A549 (cell line): ENCODE data around the gene HS6ST2. TPM values are rescaled to one million over a fixed set of nuclear protein-coding genes. Genes with fewer than 3 reads are reported as not detected.

Experiments
- ATAC-seq, 2 experiments: fragments of 200-7000 bp in 1 of 2; fragments of >200 bp in 1 of 2; cut with Nextera tagmentation in 1 of 2; cut with Tn5 transposase in 1 of 2; 3 replicates each; pipeline versions ENCODE4 v1.8.0 to v1.9.1; 2018 to 2020; ENCODE audit warnings: mild to moderate bottlenecking in 1 of 2, moderate library complexity in 1 of 2
- CTCF ChIA-PET: fragments of 300-600 bp; sonication (Branson Sonifier 250); formaldehyde crosslinking; extraction: SDS; loops from one replicate; lab custom pipeline; 2021; ENCODE audit warnings: antibody characterized with exemption, inconsistent platforms; lab: Yijun Ruan, JAX
- POLR2A ChIA-PET: fragments of 350-600 bp; formaldehyde crosslinking; extraction: SDS; loops from one replicate; lab custom pipeline; 2021; ENCODE audit warnings: antibody characterized with exemption, inconsistent platforms; lab: Yijun Ruan, JAX
- DNase-seq, 2 experiments: peaks; one replicate each; pipeline versions ENCODE4 v3.0.0 to v3.0.0-alpha.2; 2011 to 2016; ENCODE audit warnings: low read depth in 1 of 2, low spot score in 1 of 2
- FAIRE-seq: peaks from 2 replicates; lab custom pipeline; 2011; peaks lifted over from hg19 to GRCh38; lab: Jason Lieb, UNC
- H3K27ac ChIP-seq, 2 experiments: fragments of >200 bp; sonication (Bioruptor Twin); formaldehyde crosslinking; 3 replicates each; pipeline ENCODE4 v1.5.1; 2016 to 2017
- H3K4me1 ChIP-seq: fragments of >200 bp; sonication (Bioruptor Twin); formaldehyde crosslinking; 3 replicates; pipeline ENCODE4 v1.6.1; 2016
- H3K4me2 ChIP-seq: fragments of >200 bp; sonication (Bioruptor Twin); formaldehyde crosslinking; 3 replicates; pipeline ENCODE4 v1.6.1; 2016
- H3K4me3 ChIP-seq: fragments of >200 bp; sonication (Bioruptor Twin); formaldehyde crosslinking; 3 replicates; pipeline ENCODE4 v1.5.1; 2016
- H3K9me3 ChIP-seq: fragments of >200 bp; sonication (Bioruptor Twin); formaldehyde crosslinking; 3 replicates; pipeline ENCODE4 v1.6.1; 2016
- BHLHE40 ChIP-seq: IDR thresholded peaks from 2 replicates; pipeline ENCODE4 v1.6.1; 2012; ENCODE audit warnings: low read depth, low read length, inconsistent platforms
- CBX8 ChIP-seq: fragments of 200-600 bp; sonication (generic); IDR thresholded peaks from 2 replicates; pipeline ENCODE4 v1.6.1; 2016
- CTCF ChIP-seq: fragments of >200 bp; sonication (Bioruptor Twin); formaldehyde crosslinking; IDR thresholded peaks from 3 replicates; pipeline ENCODE4 v1.5.1; 2016
- E2F6 ChIP-seq: IDR thresholded peaks from 2 replicates; pipeline ENCODE4 v1.6.1; 2012; ENCODE audit warnings: low read depth, borderline replicate concordance
- EHMT2 ChIP-seq: fragments of 200-600 bp; sonication (generic); IDR thresholded peaks from 2 replicates; pipeline ENCODE4 v1.6.1; 2016; ENCODE audit warnings: antibody characterized with exemption, low read depth, mild to moderate bottlenecking, moderate library complexity
- ESRRA ChIP-seq: fragments of 150-350 bp; IDR thresholded peaks from 2 replicates; pipeline ENCODE4 v1.6.1; 2014; ENCODE audit warnings: mild to moderate bottlenecking, low read length, borderline replicate concordance
- FOXS1 ChIP-seq: fragments of 250-450 bp; sonication (Bioruptor Pico); IDR thresholded peaks from 2 replicates; pipeline ENCODE4 v1.5.0; 2020; ENCODE audit warnings: mild to moderate bottlenecking, moderate library complexity
- HDAC2 ChIP-seq: fragments of 200-600 bp; sonication (generic); IDR thresholded peaks from 2 replicates; pipeline ENCODE4 v1.6.1; 2016
- HES2 ChIP-seq: fragments of >200 bp; sonication (Bioruptor Twin); formaldehyde crosslinking; IDR thresholded peaks from 2 replicates; pipeline ENCODE4 v1.6.1; 2016
- HEYL ChIP-seq: fragments of 250-450 bp; sonication (Bioruptor Pico); IDR thresholded peaks from 2 replicates; pipeline ENCODE4 v1.8.0; 2021; ENCODE audit warnings: mild to moderate bottlenecking, moderate library complexity
- HOXA7 ChIP-seq: fragments of 250-450 bp; sonication (Bioruptor Pico); IDR thresholded peaks from 2 replicates; pipeline ENCODE4 v1.5.0; 2020; ENCODE audit warnings: mild to moderate bottlenecking, moderate library complexity
- HOXB5 ChIP-seq: fragments of 250-450 bp; sonication (Bioruptor Pico); IDR thresholded peaks from 2 replicates; pipeline ENCODE4 v1.5.0; 2020; ENCODE audit warnings: mild to moderate bottlenecking, moderate library complexity
- JUNB ChIP-seq: fragments of >200 bp; sonication (Bioruptor Twin); formaldehyde crosslinking; IDR thresholded peaks from 2 replicates; pipeline ENCODE4 v1.6.1; 2016
- KDM5A ChIP-seq: fragments of 200-600 bp; sonication (generic); IDR thresholded peaks from 2 replicates; pipeline ENCODE4 v1.6.1; 2016; ENCODE audit warnings: antibody characterized with exemption, mild to moderate bottlenecking
- NR3C1 ChIP-seq: fragments of >200 bp; sonication (Bioruptor Twin); formaldehyde crosslinking; IDR thresholded peaks from 3 replicates; pipeline ENCODE4 v1.6.1; 2017
- POLR2AphosphoS2 ChIP-seq: conservative IDR thresholded peaks from 2 replicates; pipeline ENCODE4 v1.6.1; 2012; ENCODE audit warnings: low read length, improper control_type of control experiment, inconsistent platforms
- RARB ChIP-seq: fragments of 250-450 bp; sonication (Bioruptor Pico); IDR thresholded peaks from 2 replicates; pipeline ENCODE4 v1.8.0; 2021; ENCODE audit warnings: mild to moderate bottlenecking, moderate library complexity
- RFX5 ChIP-seq: fragments of 450-650 bp; IDR thresholded peaks from 2 replicates; pipeline ENCODE4 v1.7.1; 2014; ENCODE audit warnings: antibody characterized with exemption, mild to moderate bottlenecking, moderate library complexity
- SMC3 ChIP-seq: fragments of >200 bp; sonication (Bioruptor Twin); formaldehyde crosslinking; IDR thresholded peaks from 3 replicates; pipeline ENCODE4 v1.6.1; 2018; ENCODE audit warnings: inconsistent platforms
- ZNF302 ChIP-seq: fragments of 250-450 bp; sonication (Bioruptor Pico); IDR thresholded peaks from 2 replicates; pipeline ENCODE4 v1.9.0; 2021; ENCODE audit warnings: inconsistent platforms, mild to moderate bottlenecking, moderate library complexity
- WGBS: methylation state at CpG from one replicate; pipeline ENCODE4 v1.1.6; 2017; ENCODE audit errors: missing lambda C conversion rate; 5-methylcytosine and 5-hydroxymethylcytosine counted together
- polyA plus RNA-seq, 4 experiments: library from polyadenylated mRNA; depleted of rRNA in 3 of 4; stranded (reverse); fragments of >200 nt; fragmentation: RNase III in 1 of 4; extraction: RNeasy Plus Mini Kit Qiagen cat#74134 plus additional on column Dnase treatment in 1 of 4; gene quantifications; 2 replicates in 3 of 4; 3 replicates in 1 of 4; pipeline ENCODE4 v1.2.3, GENCODE V29; 2011 to 2017
- TF ChIP-seq, protein P1 (sequence below): IDR thresholded peaks from 2 replicates; pipeline ENCODE4 v1.6.1; 2012
- TF ChIP-seq, protein P2 (sequence below): fragments of 250-450 bp; sonication (Bioruptor Pico); IDR thresholded peaks from 2 replicates; pipeline ENCODE4 v1.5.0; 2020; ENCODE audit warnings: low read depth, mild to moderate bottlenecking, moderate library complexity
- TF ChIP-seq, protein P3 (sequence below): fragments of 450-650 bp; IDR thresholded peaks from 2 replicates; pipeline ENCODE4 v1.6.1; 2014; ENCODE audit warnings: antibody characterized with exemption
- TF ChIP-seq, protein P4 (sequence below): fragments of 150-350 bp; IDR thresholded peaks from 2 replicates; pipeline ENCODE4 v1.6.1; 2014; ENCODE audit warnings: low read depth, mild to moderate bottlenecking, low read length
- TF ChIP-seq, protein P5 (sequence below): IDR thresholded peaks from 2 replicates; pipeline ENCODE4 v1.6.1; 2012

HS6ST2 gene
- polyA plus RNA-seq, 2 of the 4 experiments (the other 2 are of a cell fraction): 0.01 to 0.04 TPM

DNA sequence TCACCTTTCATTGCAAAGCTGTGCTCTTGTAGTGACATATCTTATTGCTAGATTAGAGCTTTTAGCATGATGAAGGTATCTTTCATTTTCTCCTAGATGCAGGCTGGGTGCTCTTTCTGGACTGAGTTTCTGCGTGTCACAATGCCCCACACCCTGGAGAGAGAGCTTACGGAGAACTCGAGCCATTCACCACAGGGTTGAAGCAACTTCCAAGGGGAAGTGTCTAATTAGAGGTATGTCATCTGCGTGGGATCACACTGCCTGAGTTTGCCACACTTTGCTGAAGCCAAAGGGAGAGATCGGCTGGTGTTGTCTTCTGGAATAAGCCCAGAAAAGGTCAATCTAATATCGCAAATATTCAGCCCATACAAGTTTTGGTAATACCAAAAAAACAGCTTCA is 290.3 kb downstream of the HS6ST2 start (continued):
- TF ChIP-seq CTCF (no peak), KDM5A (no peak), RARB (CRISPR knock-in tag) (no peak), HES2 (no peak), HEYL (CRISPR knock-in tag) (no peak), ESRRA (no peak), HDAC2 (no peak), FOXS1 (CRISPR knock-in tag) (no peak), POLR2AphosphoS2 (no peak), ZNF302 (CRISPR knock-in tag) (no peak)
- TF ChIP-seq, protein P1, sequence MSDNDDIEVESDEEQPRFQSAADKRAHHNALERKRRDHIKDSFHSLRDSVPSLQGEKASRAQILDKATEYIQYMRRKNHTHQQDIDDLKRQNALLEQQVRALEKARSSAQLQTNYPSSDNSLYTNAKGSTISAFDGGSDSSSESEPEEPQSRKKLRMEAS: no peak
- TF ChIP-seq, protein P2, sequence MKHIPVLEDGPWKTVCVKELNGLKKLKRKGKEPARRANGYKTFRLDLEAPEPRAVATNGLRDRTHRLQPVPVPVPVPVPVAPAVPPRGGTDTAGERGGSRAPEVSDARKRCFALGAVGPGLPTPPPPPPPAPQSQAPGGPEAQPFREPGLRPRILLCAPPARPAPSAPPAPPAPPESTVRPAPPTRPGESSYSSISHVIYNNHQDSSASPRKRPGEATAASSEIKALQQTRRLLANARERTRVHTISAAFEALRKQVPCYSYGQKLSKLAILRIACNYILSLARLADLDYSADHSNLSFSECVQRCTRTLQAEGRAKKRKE (CRISPR knock-in tag): no peak
- TF ChIP-seq, protein P3, sequence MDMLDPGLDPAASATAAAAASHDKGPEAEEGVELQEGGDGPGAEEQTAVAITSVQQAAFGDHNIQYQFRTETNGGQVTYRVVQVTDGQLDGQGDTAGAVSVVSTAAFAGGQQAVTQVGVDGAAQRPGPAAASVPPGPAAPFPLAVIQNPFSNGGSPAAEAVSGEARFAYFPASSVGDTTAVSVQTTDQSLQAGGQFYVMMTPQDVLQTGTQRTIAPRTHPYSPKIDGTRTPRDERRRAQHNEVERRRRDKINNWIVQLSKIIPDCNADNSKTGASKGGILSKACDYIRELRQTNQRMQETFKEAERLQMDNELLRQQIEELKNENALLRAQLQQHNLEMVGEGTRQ: no peak
- TF ChIP-seq, protein P4, sequence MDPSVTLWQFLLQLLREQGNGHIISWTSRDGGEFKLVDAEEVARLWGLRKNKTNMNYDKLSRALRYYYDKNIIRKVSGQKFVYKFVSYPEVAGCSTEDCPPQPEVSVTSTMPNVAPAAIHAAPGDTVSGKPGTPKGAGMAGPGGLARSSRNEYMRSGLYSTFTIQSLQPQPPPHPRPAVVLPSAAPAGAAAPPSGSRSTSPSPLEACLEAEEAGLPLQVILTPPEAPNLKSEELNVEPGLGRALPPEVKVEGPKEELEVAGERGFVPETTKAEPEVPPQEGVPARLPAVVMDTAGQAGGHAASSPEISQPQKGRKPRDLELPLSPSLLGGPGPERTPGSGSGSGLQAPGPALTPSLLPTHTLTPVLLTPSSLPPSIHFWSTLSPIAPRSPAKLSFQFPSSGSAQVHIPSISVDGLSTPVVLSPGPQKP: no peak

DNA sequence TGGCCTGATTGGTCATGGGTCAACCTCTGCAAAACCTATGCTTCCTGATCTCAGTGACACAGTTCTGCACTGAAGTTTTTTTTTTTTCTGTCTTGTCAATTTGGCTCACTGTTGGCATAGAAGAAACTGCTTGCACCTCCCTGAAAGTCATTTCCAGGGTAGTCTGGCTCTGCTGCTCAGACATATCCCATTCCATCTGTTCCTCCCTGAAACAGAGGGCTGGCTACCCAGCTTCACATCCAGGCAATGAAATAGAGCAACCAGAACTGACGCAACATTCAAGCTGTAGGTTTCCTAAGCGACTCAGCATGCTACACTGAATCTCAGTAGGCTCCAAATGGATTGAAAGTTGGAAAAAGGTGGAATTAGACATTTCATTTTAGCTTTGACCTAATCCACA is 292.8 kb downstream of the HS6ST2 start:
- ChIA-PET CTCF (no interaction called here), POLR2A (no interaction called here)
- Histone ChIP-seq H3K4me3 (no peak overlapping the region), H3K4me1 (no peaks in the 10 kb centered on the region), H3K9me3 (no peaks in the 10 kb centered on the region), H3K27ac (no peak overlapping the region), H3K4me2 (no peak overlapping the region)
- TF ChIP-seq RFX5 (no peak), HOXA7 (CRISPR knock-in tag) (no peak), BHLHE40 (no peak), JUNB (no peak), CTCF (no peak), E2F6 (no peak), HOXB5 (CRISPR knock-in tag) (no peak), CBX8 (no peak), SMC3 (no peak), RARB (CRISPR knock-in tag) (no peak), ZNF302 (CRISPR knock-in tag) (no peak), NR3C1 (no peak), EHMT2 (no peak)
- TF ChIP-seq, protein P5, sequence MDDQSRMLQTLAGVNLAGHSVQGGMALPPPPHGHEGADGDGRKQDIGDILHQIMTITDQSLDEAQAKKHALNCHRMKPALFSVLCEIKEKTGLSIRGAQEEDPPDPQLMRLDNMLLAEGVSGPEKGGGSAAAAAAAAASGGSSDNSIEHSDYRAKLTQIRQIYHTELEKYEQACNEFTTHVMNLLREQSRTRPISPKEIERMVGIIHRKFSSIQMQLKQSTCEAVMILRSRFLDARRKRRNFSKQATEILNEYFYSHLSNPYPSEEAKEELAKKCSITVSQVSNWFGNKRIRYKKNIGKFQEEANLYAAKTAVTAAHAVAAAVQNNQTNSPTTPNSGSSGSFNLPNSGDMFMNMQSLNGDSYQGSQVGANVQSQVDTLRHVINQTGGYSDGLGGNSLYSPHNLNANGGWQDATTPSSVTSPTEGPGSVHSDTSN: no peak
- TF ChIP-seq, protein P2 (CRISPR knock-in tag): no peak
- no peak for DNase-seq
- no peak for FAIRE-seq
- WGBS: 0% methylated on average over 2 of the region's 2 CpGs
- ATAC-seq: no peak
